PC-3 (cell line): ENCODE results near the gene CAT. TPM values are rescaled to one million over a fixed set of nuclear protein-coding genes. Genes with fewer than 3 reads are reported as not detected.
A peak's percentile ranks its signal among the peaks of the same experiment; 100 is the strongest.

Experiments used
- ATAC-seq: fragments of 200-7000 bp; cut with Tn5 transposase; 2 replicates; pipeline ENCODE4 v1.9.1; 2020; ENCODE audit warnings: mild to moderate bottlenecking, moderate library complexity
- BruUV-seq: library from RNA; stranded (reverse); fragments of 400-500 nt; replicated peaks from 2 replicates; lab custom pipeline; 2021; lab: Mats Ljungman, UMichigan
- CTCF ChIA-PET: fragments of 300-600 bp; sonication (Branson Sonifier 250); formaldehyde crosslinking; loops from one replicate; lab custom pipeline; 2022; ENCODE audit warnings: antibody characterized with exemption; lab: Charles Lee
- POLR2A ChIA-PET: fragments of 300-600 bp; sonication (Branson Sonifier 250); formaldehyde crosslinking; loops from one replicate; lab custom pipeline; 2022; ENCODE audit warnings: antibody characterized with exemption; ENCODE audit not compliant: unreplicated experiment; lab: Charles Lee
- DNase-seq: peaks from one replicate; pipeline ENCODE4 v3.0.0-alpha.2; 2015
- H2AFZ ChIP-seq: fragments of 300-600 bp; sonication (generic); 2 replicates; pipeline ENCODE4 v1.6.0; 2016; ENCODE audit warnings: antibody characterized with exemption, low read length
- H3F3A ChIP-seq: fragments of 300-600 bp; sonication (generic); one replicate; pipeline ENCODE4 v1.6.0; 2017; ENCODE audit warnings: antibody characterized with exemption, low read length, control low read depth, mild to moderate bottlenecking; ENCODE audit not compliant: unreplicated experiment
- H3K27ac ChIP-seq: fragments of 300-600 bp; sonication (generic); 2 replicates; pipeline ENCODE4 v1.5.1; 2016; ENCODE audit warnings: mild to moderate bottlenecking, low read length
- H3K27me3 ChIP-seq: fragments of 300-600 bp; sonication (generic); 2 replicates; pipeline ENCODE4 v1.6.1; 2016; ENCODE audit warnings: low read length, mixed read lengths
- H3K36me3 ChIP-seq: fragments of 300-600 bp; sonication (generic); 2 replicates; pipeline ENCODE4 v1.6.1; 2016; ENCODE audit warnings: low read depth, mixed run types, low read length, mixed read lengths
- H3K4me1 ChIP-seq: fragments of 300-600 bp; sonication (generic); 2 replicates; pipeline ENCODE4 v1.5.1; 2016; ENCODE audit warnings: low read length; ENCODE audit not compliant: insufficient read depth
- H3K4me2 ChIP-seq: fragments of 300-600 bp; sonication (generic); 2 replicates; pipeline ENCODE4 v1.6.0; 2016; ENCODE audit warnings: low read length
- H3K4me3 ChIP-seq: fragments of 300-600 bp; sonication (generic); 2 replicates; pipeline ENCODE4 v1.5.1; 2016; ENCODE audit warnings: mild to moderate bottlenecking, low read length, mixed read lengths
- H3K79me2 ChIP-seq: fragments of 300-600 bp; sonication (generic); 2 replicates; pipeline ENCODE4 v1.6.1; 2017; ENCODE audit warnings: low read length, mixed read lengths
- H3K9ac ChIP-seq: fragments of 300-600 bp; sonication (generic); 2 replicates; pipeline ENCODE4 v1.6.0; 2016; ENCODE audit warnings: mild to moderate bottlenecking, low read length
- H3K9me2 ChIP-seq: fragments of 300-600 bp; sonication (generic); replicated peaks from 2 replicates; pipeline ENCODE4 v1.6.1; 2016; ENCODE audit warnings: mixed run types, low read length, mixed read lengths
- H3K9me3 ChIP-seq: fragments of 300-600 bp; sonication (generic); 2 replicates; pipeline ENCODE4 v1.6.1; 2016; ENCODE audit warnings: low read length, mixed read lengths
- H4K20me1 ChIP-seq: fragments of 300-600 bp; sonication (generic); 2 replicates; pipeline ENCODE4 v1.6.1; 2016; ENCODE audit warnings: low read length, mixed read lengths
- CTCF ChIP-seq: fragments of 300-600 bp; sonication (generic); conservative IDR thresholded peaks from 2 replicates; pipeline ENCODE4 v1.5.1; 2017; ENCODE audit warnings: antibody characterized with exemption, low read depth, mild to moderate bottlenecking, low read length
- EZH2 ChIP-seq: fragments of 300-600 bp; sonication (generic); IDR thresholded peaks from one replicate; pipeline ENCODE4 v1.6.1; 2017; ENCODE audit warnings: antibody characterized with exemption, mild to moderate bottlenecking, low read length; ENCODE audit not compliant: unreplicated experiment
- EZH2phosphoT487 ChIP-seq: fragments of 300-600 bp; sonication (generic); IDR thresholded peaks from 2 replicates; pipeline ENCODE4 v1.6.1; 2018; ENCODE audit warnings: mild to moderate bottlenecking, antibody characterized with exemption, low read length, borderline replicate concordance
- intact Hi-C: fragments of 100-400 bp; cut with micrococcal nuclease; formaldehyde crosslinking; loops from 2 replicates; pipeline ENCODE4 v1.9.0; 2023
- total RNA-seq: library from RNA; depleted of rRNA; stranded (reverse); fragments of >200 nt; gene quantifications from 2 replicates; pipeline ENCODE4 v1.2.3, GENCODE V29; 2014

CAT gene
- total RNA-seq, 1 experiment from 2014 or later, result 50.5 TPM

GRCh38 chr11:34425867-34426266, 12.9 kb upstream of the CAT start:
- Histone ChIP-seq H4K20me1 (no peaks in the 10 kb centered on the region), H3K79me2 (no peaks in the 10 kb centered on the region), H3K4me1 (peaks cover 27% of the 10 kb centered on the region), H3K4me3 (no peak overlapping the region), H3K36me3 (no peaks in the 10 kb centered on the region), H3K27ac (peak overlapping the region; percentile 30), H2AFZ (no peak overlapping the region), H3K9me3 (no peaks in the 10 kb centered on the region), H3F3A (no peaks in the 10 kb centered on the region), H3K9ac (no peak overlapping the region), H3K4me2 (no peak overlapping the region), H3K27me3 (no peaks in the 10 kb centered on the region), H3K9me2 (no peaks in the 10 kb centered on the region)
- BruUV-seq, result no TSS peak
- CTCF ChIA-PET, result no interaction called here
- ATAC-seq, result peak; percentile 62
- peak; percentile 61 for DNase-seq
- no peak for TF ChIP-seq EZH2
- TF ChIP-seq CTCF, result no peak
- TF ChIP-seq EZH2phosphoT487, result no peak
- intact Hi-C loops, result no loop called here
- POLR2A ChIA-PET, result interaction anchor here (0.7 kb wide), 1 partner anchor 23 kb away, joined by 3 read pairs; no protein-coding TSS in a partner anchor

GRCh38 chr11:34426766-34427185, 12.0 kb upstream of the CAT start:
- H3K27ac ChIP-seq, result peak overlapping the region; percentile 6; the same call in 1 of the 2 replicates
- H3K4me3 ChIP-seq, result no peak overlapping the region
- no peak overlapping the region for H3K9ac ChIP-seq
- peak overlapping the region; percentile 19; the same call in 1 of the 2 replicates for H2AFZ ChIP-seq
- H3K9me2 ChIP-seq, result no peaks in the 10 kb centered on the region
- TF ChIP-seq EZH2 (no peak), EZH2phosphoT487 (no peak), CTCF (no peak)
- no peaks in the 10 kb centered on the region for H3K9me3 ChIP-seq
- H3K79me2 ChIP-seq, result no peaks in the 10 kb centered on the region
- POLR2A ChIA-PET, result no interaction called here
- H3F3A ChIP-seq, result no peaks in the 10 kb centered on the region
- H3K27me3 ChIP-seq, result no peaks in the 10 kb centered on the region
- ATAC-seq (no peak), DNase-seq (no peak)
- H3K4me2 ChIP-seq, result peak overlapping the region; percentile 33
- peaks cover 27% of the 10 kb centered on the region for H3K4me1 ChIP-seq
- BruUV-seq, result no TSS peak
- no peaks in the 10 kb centered on the region for H3K36me3 ChIP-seq
- CTCF ChIA-PET, result no interaction called here
- no peaks in the 10 kb centered on the region for H4K20me1 ChIP-seq
- intact Hi-C loops, result no loop called here

- peak overlapping the region; percentile 6; the same call in 1 of the 2 replicates for H3K27ac ChIP-seq
- H3K4me2 ChIP-seq, result peak overlapping the region; percentile 33
- CTCF ChIA-PET, result no interaction called here
- H3K4me3 ChIP-seq, result no peak overlapping the region
- intact Hi-C loops, result no loop called here
- no peaks in the 10 kb centered on the region for H3K79me2 ChIP-seq
- BruUV-seq, result no TSS peak
- H2AFZ ChIP-seq, result peak overlapping the region; percentile 19; the same call in 1 of the 2 replicates
- DNase-seq, result peak; percentile 69
- no peak overlapping the region for H3K9ac ChIP-seq
- POLR2A ChIA-PET, result no interaction called here
- H3K36me3 ChIP-seq, result no peaks in the 10 kb centered on the region
- no peaks in the 10 kb centered on the region for H3F3A ChIP-seq
- no peaks in the 10 kb centered on the region for H4K20me1 ChIP-seq
- no peak for TF ChIP-seq CTCF
- TF ChIP-seq EZH2phosphoT487, result no peak
- TF ChIP-seq EZH2, result no peak
- no peaks in the 10 kb centered on the region for H3K27me3 ChIP-seq
- ATAC-seq, result peak; percentile 75
- no peaks in the 10 kb centered on the region for H3K9me2 ChIP-seq
- peaks cover 24% of the 10 kb centered on the region for H3K4me1 ChIP-seq
- H3K9me3 ChIP-seq, result no peaks in the 10 kb centered on the region
Measured at GRCh38 chr11:34427186-34427805, 11.4 kb upstream of the CAT start.
